ENCODE results near the gene SLC44A1.

DNA sequence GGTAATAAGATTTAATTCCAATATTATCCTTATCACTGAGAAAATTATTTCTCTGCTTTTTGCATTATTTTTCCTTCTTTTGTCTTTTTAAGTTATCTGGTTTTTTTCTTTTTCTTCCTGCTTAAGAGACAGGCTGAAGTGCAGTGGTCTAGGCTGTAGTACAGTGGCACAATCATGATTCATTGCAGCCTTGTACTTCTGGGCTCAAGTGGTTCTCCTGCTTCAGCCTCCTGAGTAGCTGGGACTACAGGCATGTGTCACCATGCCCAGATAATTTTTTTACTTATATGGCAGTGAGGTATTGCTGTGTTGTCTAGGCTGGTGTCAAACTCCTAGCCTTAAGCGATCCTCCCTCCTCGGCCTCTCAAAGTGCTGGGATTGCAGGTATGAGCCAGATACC lies 93.9 kb downstream of the SLC44A1 start:
- TF ChIP-seq POLR2AphosphoS5 (IDR thresholded peaks at IDR 0.05; ENCODE audit: low read depth) (no peak), GABPA (IDR thresholded peaks at IDR 0.05; ENCODE audit: low read depth) (no peak), SPI1 (IDR thresholded peaks at IDR 0.05; ENCODE audit: borderline replicate concordance, low read depth) (no peak)
- TF ChIP-seq, protein P1, sequence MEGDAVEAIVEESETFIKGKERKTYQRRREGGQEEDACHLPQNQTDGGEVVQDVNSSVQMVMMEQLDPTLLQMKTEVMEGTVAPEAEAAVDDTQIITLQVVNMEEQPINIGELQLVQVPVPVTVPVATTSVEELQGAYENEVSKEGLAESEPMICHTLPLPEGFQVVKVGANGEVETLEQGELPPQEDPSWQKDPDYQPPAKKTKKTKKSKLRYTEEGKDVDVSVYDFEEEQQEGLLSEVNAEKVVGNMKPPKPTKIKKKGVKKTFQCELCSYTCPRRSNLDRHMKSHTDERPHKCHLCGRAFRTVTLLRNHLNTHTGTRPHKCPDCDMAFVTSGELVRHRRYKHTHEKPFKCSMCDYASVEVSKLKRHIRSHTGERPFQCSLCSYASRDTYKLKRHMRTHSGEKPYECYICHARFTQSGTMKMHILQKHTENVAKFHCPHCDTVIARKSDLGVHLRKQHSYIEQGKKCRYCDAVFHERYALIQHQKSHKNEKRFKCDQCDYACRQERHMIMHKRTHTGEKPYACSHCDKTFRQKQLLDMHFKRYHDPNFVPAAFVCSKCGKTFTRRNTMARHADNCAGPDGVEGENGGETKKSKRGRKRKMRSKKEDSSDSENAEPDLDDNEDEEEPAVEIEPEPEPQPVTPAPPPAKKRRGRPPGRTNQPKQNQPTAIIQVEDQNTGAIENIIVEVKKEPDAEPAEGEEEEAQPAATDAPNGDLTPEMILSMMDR (IDR thresholded peaks at IDR 0.05; ENCODE audit: insufficient read depth, low read length): no peak
- TF ChIP-seq, protein P2, sequence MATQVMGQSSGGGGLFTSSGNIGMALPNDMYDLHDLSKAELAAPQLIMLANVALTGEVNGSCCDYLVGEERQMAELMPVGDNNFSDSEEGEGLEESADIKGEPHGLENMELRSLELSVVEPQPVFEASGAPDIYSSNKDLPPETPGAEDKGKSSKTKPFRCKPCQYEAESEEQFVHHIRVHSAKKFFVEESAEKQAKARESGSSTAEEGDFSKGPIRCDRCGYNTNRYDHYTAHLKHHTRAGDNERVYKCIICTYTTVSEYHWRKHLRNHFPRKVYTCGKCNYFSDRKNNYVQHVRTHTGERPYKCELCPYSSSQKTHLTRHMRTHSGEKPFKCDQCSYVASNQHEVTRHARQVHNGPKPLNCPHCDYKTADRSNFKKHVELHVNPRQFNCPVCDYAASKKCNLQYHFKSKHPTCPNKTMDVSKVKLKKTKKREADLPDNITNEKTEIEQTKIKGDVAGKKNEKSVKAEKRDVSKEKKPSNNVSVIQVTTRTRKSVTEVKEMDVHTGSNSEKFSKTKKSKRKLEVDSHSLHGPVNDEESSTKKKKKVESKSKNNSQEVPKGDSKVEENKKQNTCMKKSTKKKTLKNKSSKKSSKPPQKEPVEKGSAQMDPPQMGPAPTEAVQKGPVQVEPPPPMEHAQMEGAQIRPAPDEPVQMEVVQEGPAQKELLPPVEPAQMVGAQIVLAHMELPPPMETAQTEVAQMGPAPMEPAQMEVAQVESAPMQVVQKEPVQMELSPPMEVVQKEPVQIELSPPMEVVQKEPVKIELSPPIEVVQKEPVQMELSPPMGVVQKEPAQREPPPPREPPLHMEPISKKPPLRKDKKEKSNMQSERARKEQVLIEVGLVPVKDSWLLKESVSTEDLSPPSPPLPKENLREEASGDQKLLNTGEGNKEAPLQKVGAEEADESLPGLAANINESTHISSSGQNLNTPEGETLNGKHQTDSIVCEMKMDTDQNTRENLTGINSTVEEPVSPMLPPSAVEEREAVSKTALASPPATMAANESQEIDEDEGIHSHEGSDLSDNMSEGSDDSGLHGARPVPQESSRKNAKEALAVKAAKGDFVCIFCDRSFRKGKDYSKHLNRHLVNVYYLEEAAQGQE (IDR thresholded peaks at IDR 0.05; ENCODE audit: insufficient replicate concordance, low read depth): no peak
